SU-DHL-6 (cell line): ENCODE measurements around the gene UPK1A.

Experiments used
- EZH2phosphoT487 ChIP-seq: fragments of 200-600 bp; sonication (generic), shearing (Covaris generic); conservative IDR thresholded peaks from 2 replicates; pipeline ENCODE4 v1.6.1; 2018; ENCODE audit warnings: mild to moderate bottlenecking, antibody characterized with exemption, low read length, moderate library complexity, mixed read lengths
- TF ChIP-seq, protein P1 (sequence below): fragments of 200-600 bp; sonication (generic); IDR thresholded peaks from one replicate; pipeline ENCODE4 v1.5.1; 2017; ENCODE audit warnings: antibody characterized with exemption, mild to moderate bottlenecking, low read length, moderate library complexity; ENCODE audit not compliant: insufficient read depth, poor library complexity, severe bottlenecking

DNA sequence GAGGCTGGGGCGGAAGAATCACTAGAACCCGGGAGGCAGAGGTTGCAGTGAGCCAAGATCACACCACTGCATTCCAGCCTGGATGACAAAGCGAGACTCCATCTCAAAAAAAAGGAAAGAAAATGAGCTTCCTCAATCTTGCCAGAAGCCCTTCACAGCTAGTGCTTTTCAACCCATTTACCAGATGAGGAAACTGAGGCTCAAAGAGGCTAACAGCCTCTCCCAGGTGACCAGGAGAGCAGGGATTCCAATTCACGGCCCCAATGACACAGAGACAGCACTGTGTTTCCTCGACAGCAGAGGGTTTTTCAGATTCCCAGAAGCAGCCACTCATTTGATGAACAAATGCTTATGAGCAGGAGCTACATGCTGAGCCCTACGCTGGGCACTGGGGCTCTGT is 3.2 kb downstream of the UPK1A start:
- TF ChIP-seq, protein P1, sequence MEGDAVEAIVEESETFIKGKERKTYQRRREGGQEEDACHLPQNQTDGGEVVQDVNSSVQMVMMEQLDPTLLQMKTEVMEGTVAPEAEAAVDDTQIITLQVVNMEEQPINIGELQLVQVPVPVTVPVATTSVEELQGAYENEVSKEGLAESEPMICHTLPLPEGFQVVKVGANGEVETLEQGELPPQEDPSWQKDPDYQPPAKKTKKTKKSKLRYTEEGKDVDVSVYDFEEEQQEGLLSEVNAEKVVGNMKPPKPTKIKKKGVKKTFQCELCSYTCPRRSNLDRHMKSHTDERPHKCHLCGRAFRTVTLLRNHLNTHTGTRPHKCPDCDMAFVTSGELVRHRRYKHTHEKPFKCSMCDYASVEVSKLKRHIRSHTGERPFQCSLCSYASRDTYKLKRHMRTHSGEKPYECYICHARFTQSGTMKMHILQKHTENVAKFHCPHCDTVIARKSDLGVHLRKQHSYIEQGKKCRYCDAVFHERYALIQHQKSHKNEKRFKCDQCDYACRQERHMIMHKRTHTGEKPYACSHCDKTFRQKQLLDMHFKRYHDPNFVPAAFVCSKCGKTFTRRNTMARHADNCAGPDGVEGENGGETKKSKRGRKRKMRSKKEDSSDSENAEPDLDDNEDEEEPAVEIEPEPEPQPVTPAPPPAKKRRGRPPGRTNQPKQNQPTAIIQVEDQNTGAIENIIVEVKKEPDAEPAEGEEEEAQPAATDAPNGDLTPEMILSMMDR = no peak
- no peak for TF ChIP-seq EZH2phosphoT487
